Astrocyte of the spinal cord (primary cell): ENCODE results near the gene MPG.

Experiments used
- DNase-seq: peaks from one replicate; pipeline ENCODE4 v3.0.0; 2011; ENCODE audit warnings: low read depth, low spot score
- H3K4me3 ChIP-seq: 2 replicates; pipeline ENCODE4 v1.5.1; 2011; ENCODE audit warnings: low read depth, mild to moderate bottlenecking, low read length, moderate library complexity
- in situ Hi-C: cut with HindIII; loops from 2 replicates; pipeline ENCODE4 v1.10.0; 2017; ENCODE audit warnings: low sequenced_read_pairs
- TF ChIP-seq, protein P1 (sequence below): IDR thresholded peaks from 2 replicates; pipeline ENCODE4 v1.5.1; 2012; ENCODE audit warnings: low read depth, mild to moderate bottlenecking, low read length, inconsistent platforms

The MPG gene

DNA sequence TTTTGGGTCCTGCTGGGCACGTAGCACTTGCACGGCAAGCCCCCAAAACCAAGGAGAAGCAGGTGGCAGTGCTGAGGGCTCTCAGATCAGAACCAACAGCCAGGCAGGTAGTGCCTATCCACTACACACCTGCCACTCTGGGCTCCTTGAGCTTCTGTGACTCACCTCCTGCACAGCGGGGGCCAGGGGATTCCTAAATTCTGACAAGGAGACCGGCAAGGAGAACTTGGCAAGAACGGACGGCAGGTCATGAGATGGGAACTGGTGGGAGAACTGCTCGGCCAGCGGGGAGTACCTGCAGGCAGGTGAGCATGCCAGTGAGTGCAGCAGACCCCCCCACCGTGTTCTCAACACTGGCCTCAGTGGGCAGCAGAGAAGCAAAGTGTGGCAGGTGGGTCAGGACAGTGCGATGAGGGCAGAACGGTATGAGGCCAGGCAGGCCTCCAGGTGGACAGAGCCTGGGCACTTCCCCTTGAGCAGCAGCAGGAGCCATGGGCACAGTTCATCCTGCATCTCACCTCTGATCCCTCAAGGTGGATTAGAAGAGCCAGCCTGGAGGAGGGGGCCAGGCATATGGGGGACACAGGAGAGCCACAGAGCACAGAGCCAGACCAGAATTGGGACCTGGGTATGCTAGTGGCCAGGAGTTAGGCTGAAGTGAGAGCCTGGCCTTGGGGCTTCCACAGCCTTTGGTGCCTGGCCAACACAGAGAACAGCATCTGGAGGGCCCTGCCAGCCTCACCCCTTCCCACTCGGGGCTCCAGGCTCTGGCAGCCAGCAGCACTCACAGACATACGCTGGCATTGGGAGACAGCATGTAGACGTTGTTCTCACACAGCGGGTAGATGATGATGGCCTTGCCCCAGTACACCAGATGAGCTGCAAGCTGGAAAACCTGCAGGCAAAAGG lies 14.7 kb downstream of the MPG start:
- DNase-seq: no peak
- TF ChIP-seq, protein P1, sequence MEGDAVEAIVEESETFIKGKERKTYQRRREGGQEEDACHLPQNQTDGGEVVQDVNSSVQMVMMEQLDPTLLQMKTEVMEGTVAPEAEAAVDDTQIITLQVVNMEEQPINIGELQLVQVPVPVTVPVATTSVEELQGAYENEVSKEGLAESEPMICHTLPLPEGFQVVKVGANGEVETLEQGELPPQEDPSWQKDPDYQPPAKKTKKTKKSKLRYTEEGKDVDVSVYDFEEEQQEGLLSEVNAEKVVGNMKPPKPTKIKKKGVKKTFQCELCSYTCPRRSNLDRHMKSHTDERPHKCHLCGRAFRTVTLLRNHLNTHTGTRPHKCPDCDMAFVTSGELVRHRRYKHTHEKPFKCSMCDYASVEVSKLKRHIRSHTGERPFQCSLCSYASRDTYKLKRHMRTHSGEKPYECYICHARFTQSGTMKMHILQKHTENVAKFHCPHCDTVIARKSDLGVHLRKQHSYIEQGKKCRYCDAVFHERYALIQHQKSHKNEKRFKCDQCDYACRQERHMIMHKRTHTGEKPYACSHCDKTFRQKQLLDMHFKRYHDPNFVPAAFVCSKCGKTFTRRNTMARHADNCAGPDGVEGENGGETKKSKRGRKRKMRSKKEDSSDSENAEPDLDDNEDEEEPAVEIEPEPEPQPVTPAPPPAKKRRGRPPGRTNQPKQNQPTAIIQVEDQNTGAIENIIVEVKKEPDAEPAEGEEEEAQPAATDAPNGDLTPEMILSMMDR: no peak
- in situ Hi-C loops: no loop called here
- H3K4me3 ChIP-seq: no peak overlapping the region

DNA sequence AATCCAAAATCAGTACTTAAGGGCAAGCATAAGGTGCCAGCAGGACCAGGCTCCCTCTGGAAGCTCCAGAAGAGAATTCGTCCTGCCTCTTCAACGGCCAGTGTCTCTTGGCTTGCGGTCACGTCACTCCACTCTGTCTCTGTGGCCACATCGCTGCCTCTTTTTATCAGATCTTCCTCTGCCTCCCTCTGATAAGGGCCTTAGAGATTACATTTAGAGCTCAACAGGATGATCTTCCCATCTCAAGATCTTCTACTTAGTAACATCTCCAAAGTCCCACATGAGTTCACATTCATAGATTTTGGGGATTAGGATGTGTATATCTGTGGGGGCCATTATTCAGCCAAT lies 16.9 kb downstream of the MPG start:
- TF ChIP-seq, protein P1: no peak
- no peak for DNase-seq
- in situ Hi-C loops: no loop called here
- no peak overlapping the region for H3K4me3 ChIP-seq

DNA sequence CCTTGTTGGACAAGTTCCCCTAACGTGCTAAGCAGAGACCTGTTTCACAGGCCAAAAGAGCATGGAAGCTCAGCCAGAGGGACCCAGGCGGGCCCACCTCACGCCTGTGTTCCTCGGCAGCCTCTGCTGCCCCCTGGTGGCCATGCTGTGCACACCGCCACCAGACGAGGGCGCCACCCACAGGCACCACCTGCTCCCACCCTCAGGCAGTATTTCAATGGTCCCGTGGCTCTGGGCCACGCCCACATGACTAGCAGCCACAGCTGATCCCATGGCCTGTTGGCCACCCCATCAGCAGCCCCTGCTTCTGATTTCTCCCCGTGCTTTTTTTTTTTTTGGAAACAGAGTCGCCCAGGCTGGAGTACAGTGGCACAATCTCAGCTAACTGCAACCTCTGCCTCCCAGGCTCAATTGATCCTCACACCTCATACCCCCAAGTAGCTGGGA lies 18.9 kb downstream of the MPG start:
- in situ Hi-C loops: no loop called here
- H3K4me3 ChIP-seq: no peak overlapping the region
- peak; percentile 84 for DNase-seq
- TF ChIP-seq, protein P1: peak; percentile 99

DNA sequence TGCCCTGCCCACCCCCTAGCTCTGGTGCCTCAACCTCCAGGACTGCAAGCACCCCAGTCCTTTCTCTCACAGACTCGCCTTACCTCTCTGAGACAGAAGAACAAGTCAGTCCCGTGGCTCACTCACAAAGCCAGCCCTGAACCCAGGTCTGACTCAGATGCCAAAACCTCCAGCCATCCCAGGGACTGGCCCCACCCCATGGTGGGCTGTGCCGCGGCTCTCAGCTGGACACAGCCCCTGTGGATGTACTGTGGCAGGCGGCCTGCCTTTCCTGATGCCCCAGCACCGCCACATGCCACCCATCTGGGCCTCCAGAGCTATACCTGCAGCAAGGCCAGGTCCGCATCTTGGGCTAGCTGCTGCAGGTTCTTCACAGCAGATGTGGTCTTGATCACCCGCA lies 19.8 kb downstream of the MPG start:
- TF ChIP-seq, protein P1: no peak
- in situ Hi-C loops: no loop called here
- DNase-seq: peak; percentile 57
- H3K4me3 ChIP-seq: no peak overlapping the region

DNA sequence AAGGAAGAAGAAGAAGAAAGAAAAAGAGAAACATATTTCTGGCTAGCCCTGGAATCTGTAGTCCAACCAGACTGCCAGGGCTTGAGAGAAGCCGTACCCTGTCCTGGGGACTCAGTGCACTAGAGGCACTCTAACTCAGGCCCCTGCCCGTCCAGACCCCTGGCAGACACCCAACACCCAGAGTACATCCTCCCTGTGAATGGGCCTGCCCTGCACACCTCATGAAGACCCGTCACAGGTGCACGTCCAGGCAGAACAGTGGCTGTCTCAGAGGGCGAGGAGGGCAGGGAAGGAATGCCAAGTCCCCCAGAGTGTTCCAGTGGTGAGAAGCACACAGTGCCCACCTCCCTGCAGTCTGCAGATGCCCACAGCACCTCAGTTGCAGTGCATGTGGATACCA lies 23.0 kb downstream of the MPG start:
- in situ Hi-C loops: no loop called here
- no peak overlapping the region for H3K4me3 ChIP-seq
- DNase-seq: no peak
- TF ChIP-seq, protein P1: no peak

DNA sequence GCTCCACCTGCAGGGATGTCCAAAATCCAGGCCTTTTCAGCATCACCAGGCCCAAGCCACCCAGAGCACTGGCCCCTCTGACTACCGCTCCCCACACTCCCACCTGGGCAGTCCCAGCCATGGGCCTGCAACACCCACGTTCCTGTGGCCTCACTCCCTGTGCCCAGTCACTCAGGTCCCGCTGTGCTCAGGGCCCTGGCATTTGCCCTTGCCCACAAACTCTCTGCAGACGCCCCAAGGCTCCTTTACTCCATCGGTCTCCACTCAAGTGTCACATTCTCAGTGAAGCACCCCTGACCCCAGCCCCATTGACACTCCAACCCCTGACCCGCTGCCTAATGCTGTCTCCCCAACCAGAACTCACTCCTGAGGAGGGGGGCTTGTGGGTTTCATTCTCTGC lies 23.6 kb downstream of the MPG start:
- in situ Hi-C loops: no loop called here
- TF ChIP-seq, protein P1: no peak
- no peak for DNase-seq
- no peak overlapping the region for H3K4me3 ChIP-seq
